Measurements from ENCODE around the gene PCNT.
"Not testable (repeated sequence)": the region's sequence is repeated elsewhere in the genome, so short reads cannot be mapped to it uniquely, and the experiment has no call there.

PCNT gene

DNA sequence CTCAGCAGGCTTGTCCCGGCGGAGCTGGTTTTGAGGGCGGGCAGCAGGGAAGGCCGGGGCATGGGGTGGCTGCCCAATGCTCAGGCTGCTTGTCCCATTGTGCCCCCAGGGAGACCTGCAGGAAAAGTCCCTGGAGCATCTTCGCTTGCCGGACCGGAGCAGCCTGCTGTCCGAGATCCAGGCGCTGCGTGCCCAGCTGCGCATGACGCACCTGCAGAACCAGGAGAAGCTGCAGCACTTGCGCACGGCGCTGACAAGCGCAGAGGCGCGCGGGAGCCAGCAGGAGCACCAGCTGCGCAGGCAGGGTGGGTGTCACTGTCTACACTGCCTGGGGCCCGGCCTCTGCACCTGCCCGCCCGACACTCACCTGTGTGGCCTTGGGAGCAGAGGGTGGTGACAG lies 104.3 kb downstream of the PCNT start:
- DNase-seq, result no peak

DNA sequence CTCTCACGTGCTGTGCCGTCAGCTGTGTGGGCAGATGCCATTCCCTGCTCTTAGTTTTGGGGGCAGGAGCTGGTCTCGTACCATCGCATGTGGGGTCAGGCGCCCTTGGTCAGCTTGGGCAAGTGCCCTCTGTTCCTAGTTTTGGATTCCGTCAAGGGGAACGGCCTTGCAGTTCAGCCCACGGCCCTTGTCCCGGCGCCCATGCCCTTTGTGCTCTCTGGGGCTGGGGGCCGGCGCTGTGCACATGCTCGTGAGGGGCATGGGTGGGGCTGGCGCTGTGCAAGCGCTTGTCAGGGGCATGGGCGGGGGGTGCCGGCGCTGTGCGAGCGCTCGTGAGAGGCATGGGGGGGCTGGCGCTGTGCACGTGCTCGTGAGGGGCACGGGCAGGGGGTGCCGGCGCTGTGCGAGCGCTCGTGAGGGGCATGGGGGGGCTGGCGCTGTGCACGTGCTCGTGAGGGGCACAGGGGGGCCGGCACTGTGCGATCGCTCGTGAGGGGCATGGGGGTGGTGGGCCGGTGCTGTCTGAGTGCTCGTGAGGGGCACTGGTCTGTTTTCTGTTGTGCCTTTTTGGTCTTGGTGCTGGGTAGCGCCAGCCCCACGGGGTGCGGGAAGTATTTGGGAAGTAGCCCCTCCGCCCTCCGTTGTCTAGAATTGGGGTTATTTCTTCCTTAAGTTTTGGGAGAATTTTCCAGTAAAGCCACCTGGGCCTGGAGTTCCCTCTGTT lies 105.2 kb downstream of the PCNT start:
- DNase-seq, result no peak

DNA sequence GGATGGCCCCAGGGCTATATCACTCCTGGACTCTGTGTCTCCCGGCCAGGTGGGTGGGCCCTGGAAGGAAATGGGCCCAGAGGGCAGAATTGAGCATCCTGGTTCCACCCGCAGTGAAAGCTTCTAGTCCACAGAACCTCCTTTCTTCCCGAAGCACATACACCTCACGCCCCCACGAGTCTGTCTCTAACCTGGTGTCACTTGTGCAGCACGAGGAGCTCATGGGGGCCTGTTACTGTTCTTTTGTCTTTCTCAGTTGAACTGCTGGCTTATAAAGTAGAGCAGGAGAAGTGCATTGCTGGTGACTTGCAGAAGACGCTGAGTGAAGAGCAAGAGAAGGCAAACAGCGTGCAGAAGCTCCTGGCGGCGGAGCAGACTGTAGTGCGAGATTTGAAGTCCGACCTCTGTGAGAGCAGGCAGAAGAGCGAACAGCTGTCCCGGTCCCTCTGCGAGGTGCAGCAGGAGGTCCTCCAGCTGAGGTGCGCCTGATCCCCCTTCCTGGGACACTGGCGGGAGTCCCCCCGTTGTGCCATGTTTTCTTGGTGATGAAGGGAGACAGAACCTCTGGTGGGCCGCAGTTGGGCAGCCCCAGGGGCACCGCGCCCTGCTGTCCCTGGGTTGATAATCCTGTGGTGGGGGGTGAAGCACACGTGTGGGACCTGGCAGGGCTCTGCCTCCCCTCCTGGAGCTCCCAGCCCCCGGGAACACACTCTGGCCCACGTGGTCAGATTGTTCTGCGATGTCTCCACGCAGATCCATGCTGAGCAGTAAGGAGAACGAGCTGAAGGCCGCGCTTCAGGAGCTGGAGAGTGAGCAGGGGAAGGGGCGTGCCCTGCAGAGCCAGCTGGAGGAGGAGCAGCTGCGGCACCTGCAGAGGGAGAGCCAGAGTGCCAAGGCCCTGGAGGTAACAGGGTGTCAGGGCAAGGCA lies 106.1 kb downstream of the PCNT start:
- DNase-seq, result no peak

DNA sequence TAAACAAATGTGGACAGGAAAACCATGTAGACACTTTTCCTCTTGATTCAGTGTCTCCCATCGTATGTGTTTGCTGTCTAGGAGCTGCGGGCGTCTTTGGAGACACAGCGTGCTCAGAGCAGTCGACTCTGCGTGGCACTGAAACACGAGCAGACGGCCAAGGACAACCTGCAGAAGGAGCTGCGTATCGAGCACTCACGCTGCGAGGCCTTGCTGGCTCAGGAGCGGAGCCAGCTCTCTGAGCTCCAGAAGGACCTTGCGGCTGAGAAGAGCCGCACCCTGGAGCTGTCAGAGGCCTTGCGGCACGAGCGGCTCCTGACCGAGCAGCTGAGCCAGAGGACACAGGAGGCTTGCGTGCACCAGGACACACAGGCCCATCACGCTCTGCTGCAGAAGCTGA lies 107.5 kb downstream of the PCNT start:
- DNase-seq, result no peak

DNA sequence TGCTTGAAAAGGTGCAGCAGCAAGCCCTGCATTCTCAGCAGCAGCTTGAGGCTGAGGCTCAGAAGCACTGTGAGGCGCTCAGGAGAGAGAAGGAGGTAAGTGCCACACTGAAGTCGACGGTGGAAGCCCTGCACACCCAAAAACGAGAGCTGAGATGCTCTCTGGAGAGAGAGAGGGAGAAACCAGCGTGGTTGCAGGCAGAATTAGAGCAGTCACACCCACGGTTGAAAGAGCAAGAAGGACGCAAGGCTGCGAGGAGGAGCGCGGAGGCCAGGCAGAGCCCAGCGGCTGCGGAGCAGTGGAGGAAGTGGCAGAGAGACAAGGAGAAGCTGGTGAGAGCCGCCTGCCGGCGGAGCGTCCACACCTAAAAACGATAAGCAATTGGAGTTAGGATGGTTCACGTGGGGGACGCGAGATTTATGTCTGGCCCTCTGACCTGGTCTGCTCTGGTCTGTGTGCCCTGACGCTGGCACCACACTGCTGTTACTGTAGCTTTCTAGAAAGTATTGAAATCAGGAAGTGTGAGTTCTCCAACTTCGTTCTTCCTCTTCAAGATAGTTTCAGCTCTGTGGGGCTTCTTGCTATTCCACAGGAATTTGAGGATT lies 108.0 kb downstream of the PCNT start:
- DNase-seq, result no peak

DNA sequence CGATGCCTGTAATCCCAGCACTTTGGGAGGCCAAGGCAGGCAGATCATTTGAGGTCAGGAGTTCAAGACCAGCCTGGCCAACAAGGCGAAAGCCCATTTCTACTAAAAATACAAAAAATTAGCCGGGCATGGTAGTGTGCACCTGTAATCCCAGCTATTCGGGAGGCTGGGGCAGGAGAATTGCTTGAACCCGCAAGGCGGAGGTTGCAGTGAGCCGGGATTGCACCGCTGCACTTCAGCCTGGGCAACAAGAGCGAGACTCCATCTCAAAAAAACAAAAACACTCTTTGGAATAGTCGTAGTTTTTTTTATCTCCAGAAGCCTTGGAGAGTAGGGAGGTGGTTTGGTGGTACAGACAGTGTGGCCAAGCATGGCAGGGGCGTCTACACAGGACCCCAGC lies 109.2 kb downstream of the PCNT start:
- DNase-seq, result not testable (repeated sequence)

DNA sequence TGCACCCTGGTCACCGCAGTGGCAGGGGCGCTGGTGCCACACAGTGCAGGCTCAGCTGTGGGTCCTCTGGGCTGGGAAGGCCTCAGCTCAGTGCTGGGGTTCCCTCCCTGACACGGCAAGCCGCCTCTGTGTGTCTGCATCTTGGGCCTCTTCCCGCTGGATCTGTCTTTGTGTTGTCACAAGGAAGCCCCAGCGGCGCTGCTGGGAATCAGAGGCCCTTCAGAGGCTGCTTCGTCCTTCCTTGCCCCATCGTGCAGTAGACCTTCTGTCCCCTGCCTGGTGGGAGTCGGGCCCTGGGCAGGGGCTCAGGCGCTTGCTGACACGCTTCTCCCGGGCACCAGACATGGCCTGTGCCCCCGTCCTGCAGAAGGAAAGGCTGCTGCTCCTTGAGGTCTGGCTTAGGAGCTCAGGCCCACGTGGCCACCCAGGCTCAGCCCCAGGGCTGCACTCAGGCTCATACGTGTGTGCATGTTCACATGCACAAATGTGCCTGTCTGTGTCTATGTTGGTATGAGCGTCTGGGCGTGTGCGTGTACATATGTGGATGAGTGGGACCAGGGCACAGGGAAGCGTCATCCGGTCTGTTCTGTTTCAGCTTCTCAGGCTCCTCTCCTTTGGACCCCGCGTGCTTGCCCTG lies 110.5 kb downstream of the PCNT start:
- DNase-seq, result no peak

DNA sequence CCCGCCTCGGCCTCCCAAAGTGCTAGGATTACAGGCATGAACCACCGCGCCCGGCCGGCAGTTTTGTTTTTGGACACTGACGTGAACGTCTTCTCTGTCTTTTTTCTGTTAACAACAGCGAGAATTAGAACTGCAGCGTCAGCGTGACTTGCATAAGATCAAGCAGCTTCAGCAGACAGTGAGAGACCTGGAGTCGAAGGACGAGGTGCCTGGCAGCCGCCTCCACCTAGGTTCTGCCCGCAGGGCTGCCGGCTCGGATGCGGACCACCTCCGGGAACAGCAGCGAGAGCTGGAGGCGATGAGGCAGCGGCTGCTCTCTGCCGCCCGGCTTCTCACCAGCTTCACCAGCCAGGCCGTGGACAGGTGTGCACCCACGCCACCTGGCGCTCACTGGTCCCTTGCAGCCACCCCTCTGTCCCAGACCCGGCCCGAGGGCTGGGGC lies 111.9 kb downstream of the PCNT start:
- DNase-seq, result no peak

DNA sequence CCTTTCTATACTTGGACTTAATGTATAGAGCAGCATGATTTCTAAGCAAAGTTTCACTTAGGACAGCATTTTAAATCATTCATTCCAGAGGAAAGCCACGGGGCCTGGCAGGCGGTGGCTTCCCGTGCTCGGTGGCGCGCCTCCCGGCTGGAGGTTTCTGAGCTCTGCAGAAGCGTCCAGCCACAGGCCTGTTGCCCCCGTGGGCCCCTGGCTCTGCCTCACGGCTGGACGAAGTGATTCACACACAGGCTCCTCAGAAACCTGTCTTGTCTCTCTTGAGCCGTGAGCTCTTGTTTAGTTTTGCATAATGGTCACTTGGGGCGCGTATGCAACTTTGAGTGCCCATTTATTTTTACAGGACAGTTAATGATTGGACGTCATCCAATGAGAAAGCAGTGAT lies 112.7 kb downstream of the PCNT start:
- DNase-seq, result no peak

DNA sequence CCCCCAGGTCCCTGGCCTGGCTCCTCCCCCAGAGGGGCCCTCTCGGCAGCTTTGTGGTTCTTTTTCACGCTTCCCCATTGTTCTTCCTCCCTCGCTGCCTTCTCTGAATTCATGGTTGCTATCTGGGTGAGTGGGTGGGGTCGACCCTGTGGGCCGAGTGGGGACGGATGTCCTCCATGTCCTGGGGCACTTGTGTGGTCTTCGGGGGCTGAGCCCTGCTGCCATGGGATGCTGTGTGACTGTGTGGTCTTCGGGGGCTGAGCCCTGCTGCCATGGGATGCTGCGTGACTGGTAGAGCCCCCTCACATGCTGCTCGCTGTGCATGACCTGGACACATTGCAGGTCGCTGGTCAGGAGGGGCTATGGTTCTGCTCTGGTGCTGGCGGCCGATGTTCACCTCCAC lies 113.1 kb downstream of the PCNT start:
- no peak for DNase-seq

DNA sequence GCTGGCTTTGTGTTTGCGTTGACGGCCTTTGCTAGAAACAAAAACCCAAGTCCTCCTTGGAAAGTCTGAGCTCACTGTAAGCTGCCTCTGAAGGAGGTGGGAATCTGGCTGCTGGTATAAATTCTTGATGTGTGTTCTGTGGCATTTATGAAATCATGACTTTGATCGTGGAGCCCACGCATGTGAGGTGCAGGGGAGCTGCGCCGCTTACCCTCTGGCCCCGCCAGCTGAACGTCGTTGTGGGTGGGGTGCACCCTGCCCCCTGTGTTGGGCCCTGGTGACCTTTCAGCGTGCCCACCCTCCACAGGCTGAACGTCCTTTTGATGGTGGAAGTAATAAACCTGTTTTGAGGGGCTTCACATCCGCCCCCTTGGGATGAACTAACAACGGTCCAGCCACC lies 113.6 kb downstream of the PCNT start:
- no peak for DNase-seq

DNA sequence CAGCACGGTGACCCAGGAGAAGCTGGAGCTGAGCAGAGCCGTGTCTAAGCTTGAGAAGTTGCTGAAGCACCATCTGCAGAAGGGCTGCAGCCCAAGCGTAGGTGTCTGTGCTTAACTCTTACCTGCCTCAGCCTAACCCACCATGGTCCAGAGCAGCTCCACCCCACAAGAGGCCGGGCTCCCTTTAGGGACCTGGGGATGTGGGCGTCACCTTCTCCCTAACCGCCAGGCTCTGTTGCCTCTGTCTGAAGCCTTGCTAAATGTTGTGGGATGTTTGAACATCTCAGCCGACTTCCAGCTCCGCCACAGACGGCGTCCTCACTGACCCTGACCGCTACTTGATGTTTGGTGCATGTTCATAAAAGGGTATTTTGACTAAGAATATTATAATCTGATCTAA lies 114.3 kb downstream of the PCNT start:
- no peak for DNase-seq

DNA sequence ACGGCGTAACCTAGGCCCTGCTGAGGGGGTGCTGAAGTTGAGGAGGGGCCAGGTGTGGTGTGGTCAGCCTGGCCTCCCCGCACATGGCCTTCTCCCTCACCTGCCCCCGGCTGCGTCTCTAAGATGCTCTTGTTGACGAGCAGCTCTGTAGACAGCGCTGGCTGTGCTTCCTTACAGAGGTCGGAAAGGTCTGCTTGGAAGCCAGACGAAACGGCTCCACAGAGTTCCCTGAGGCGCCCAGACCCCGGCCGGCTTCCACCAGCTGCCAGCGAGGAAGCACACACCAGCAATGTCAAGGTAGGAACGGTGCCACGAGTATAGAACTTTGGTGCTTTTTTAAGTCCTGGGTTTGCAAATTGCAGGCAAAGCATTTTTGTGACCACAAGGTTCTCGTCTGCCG lies 116.0 kb downstream of the PCNT start:
- DNase-seq, result no peak

DNA sequence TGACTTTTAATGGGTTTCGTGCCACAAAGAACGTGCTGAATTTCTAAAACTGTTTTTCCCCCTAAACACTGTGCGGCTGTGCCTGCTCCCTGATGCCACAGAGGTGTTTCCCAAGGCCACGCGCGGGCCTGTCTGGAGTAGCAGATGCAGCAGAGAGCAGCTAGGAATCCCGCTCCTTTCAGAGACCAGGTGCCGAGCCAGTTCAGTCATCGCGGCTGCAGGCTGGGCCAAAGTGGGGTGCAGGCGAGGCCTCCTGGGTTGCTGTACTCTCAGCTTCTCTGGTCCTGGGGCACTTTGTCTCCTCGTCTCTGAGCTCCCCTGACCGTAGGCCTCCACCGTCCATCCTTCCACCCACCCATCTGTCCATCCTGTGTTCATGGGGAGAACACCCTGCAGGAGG lies 117.4 kb downstream of the PCNT start:
- no peak for DNase-seq

DNA sequence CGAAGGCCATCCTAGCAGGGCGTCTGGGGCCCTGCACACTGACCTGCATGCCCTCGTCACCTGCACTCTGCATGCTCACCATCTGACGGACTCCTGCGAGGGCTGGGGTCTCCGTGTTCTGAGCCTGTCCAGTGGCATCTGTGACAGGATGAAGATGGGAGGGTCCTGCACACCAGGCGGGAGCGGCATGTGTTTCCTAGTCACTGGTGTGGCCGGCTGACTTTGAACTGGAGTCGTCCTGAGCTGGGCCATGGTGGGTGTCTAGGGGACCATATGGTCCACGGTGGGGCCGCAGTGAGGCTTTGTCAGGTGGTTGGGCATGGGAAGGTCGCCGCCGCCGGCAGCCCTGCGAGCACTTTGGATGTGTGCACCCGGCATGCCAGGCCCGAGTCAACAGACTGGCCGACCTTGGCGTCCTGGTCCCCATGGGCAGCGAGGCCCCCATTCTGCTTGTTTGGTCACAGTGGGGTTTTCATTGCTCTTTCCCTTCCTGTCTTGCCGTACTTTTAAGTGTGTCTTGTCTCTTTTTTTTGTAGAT lies 118.1 kb downstream of the PCNT start:
- no peak for DNase-seq

DNA sequence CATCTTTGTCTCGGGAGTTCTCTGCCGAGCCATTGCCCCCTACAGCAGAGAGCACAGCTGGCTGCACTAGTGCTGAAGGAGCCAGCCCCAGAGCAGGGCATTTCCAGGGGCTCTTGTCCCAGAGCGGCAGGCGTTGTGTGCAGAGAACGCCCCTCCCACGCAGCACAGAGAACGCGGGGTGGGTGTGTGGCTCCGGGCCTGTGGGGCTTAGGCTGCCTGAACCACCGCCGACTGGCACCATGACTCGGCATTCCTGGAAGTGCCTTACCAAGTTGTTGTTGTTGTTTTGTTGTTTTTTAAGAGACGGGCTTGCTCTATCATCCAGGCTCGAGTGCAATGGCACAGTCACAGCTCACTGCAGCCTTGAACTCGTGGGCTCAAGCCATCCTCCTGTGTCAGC lies 119.0 kb downstream of the PCNT start:
- no peak for DNase-seq

DNA sequence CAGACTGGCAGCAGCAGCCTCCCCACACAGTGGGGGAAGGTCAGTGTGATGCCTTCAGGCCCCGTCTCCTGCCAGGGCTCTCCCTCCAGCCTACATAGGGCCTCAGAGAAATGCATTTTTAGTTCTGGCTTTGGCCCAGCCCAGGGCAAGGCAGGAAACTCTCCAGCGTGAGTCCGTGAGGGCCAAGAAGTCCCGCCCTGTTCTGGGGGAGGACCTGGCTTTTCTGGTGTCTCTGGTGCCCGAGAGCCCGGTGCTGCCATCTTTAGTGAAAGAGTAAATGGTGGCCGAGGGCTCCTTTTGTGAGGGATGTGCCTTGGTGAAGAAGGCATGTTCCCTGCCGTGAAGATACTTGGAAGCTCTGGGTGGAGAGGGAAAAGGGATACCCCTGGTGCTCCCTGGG lies 120.0 kb downstream of the PCNT start:
- no peak for DNase-seq

DNA sequence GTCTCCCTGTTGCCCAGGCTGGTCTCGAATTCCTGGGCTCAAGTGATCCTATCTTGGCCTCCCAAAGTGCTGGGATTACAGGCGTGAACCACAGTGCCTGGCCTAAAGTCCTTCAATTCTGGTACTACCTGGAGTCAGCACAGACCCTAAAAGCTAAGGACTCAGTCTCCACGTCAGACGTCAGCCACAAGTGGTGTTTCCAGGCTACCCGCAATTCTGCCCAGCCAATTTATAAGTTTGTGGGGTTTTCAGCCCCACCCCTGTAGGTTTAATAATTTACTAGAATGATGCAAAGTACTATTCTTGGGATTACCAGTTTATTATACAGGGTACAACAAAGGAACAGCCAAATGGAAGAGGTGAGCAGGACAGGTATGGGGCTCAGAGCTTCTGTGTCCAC lies 124.2 kb downstream of the PCNT start:
- DNase-seq, result no peak

DNA sequence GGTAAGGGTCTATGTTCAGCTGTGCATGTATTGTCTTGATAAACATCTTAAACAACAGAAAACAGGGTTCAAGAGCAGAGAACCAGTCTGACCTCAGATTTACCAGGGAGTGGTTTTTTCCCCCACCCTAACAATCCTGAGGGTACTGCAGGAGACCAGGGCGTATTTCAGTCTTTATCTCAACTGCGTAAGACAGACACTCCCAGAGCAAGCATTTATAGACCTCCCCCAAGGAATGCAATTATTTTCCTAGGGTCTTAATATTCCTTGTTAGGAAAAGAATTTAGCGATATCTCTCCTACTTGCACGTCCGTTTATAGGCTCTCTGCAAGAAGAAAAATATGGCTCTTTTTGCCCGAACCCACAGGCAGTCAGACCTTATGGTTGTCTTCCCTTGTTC lies 124.9 kb downstream of the PCNT start:
- not testable (repeated sequence) for DNase-seq

DNA sequence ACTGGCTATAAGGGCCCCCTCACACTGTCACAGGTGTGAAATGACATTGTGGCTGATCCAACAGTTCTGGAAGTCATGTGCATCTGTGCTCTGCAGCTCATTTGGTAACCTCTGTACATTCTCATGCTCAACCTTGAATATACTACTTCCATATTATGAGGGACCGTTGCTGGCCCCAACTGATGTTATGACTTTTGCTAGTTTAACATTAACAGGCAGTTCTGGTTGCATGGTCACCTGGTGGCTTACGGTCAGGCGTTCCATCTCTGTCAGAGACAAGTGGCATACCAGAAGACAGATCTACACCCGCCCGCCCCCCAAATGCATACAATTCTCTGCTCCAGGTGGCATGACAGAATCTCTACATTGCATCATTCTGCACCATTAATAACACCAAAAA lies 128.8 kb downstream of the PCNT start:
- DNase-seq, result no peak

DNA sequence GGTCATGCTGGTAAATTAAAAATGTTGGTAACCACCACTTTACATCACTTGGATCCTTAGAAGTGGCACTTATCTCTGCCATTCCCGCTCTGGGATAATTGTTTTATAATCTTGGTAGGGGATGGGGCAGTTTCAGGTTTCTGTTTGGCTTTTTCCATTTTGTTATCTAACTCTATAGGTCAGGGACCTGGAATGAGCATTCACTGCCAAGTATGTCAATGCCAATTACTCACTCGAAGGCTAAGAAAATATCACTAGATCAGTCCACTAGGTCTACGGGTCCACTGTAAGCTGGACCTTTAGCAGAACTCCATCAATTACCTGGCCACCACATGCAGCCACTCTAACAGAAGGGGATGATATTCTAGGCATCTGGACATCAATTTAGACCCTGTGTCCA lies 130.2 kb downstream of the PCNT start:
- no peak for DNase-seq

DNA sequence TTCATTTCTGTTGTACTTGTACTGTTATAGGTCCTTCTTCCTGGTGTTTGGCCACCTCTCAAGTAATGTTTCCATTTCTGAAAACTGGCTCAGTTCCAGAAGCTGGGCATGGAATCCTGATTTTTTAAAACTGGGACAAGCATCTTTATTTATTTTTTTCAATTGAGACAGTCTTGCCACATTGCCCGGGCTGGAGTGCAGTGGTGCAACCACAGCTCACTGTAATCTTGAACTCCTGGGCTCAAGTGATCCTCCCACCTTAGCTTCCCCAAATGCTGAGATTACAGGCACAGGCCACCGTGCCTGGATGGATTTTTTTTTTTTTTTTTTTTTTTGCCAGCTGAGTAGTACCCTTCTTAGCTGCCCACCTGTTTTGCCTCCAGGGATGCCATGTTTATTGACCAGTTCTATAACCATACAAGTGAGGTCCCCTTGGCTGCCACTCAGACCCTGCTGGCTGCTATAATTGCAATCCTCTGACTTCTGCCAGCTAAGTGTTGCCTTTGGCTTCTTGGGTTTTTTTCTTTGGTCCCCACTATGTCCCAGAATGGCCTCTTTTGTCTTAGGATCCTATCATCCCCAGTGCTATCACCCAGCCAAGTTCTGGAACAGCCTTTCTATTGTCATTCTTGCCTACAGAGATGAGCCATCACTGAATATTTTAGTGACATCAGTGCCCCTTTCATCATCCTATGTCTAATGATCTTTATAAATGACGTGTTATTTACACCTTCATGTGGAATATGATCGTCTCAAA lies 130.9 kb downstream of the PCNT start:
- DNase-seq, result no peak

Measured in stimulated activated CD4-positive, alpha-beta T cell treated with anti-CD3 and anti-CD28 coated beads, Interleukin-4, amount 100 ng/mL, for 1 hour (primary cell).